HEK293 (cell line): Measurements from ENCODE around the gene SCRT2.

Experiments used
- CTCF ChIA-PET: fragments of 350-600 bp; formaldehyde crosslinking; extraction: SDS; loops from one replicate; lab custom pipeline; 2021; ENCODE audit warnings: antibody characterized with exemption; lab: Yijun Ruan, JAX
- POLR2A ChIA-PET: fragments of 300-600 bp; formaldehyde crosslinking; extraction: SDS; loops from one replicate; lab custom pipeline; 2020; ENCODE audit warnings: antibody characterized with exemption, inconsistent platforms; lab: Yijun Ruan, JAX
- H3K27ac ChIP-seq: fragments of 200-500 bp; sonication (Bioruptor generic); 2 replicates; pipeline ENCODE4 v1.5.1; 2014; ENCODE audit warnings: low read depth, low read length, control low read depth, inconsistent platforms; ENCODE audit errors: extremely low read depth
- H3K36me3 ChIP-seq, 2 experiments: fragments of 200-500 bp in 1 of 2; sonication (Bioruptor generic) in 1 of 2; 1 replicate in 1 of 2; 2 replicates in 1 of 2; pipeline ENCODE4 v1.5.1; 2014 to 2017; ENCODE audit warnings: inconsistent platforms in 2 of 2, low read length in 2 of 2; ENCODE audit not compliant: control insufficient read depth in 2 of 2, insufficient read depth in 1 of 2
- H3K4me1 ChIP-seq: fragments of 200-500 bp; sonication (Bioruptor generic); 2 replicates; pipeline ENCODE4 v1.5.1; 2014; ENCODE audit warnings: mild to moderate bottlenecking, low read length, inconsistent platforms; ENCODE audit not compliant: control insufficient read depth, insufficient read depth
- H3K4me3 ChIP-seq: 2 replicates; pipeline ENCODE4 v1.5.1; 2011; ENCODE audit warnings: low read depth, mild to moderate bottlenecking, control low read depth, low read length, moderate library complexity
- H3K9me3 ChIP-seq: fragments of 200-500 bp; sonication (Bioruptor generic); 2 replicates; pipeline ENCODE4 v1.5.1; 2014; ENCODE audit warnings: low read depth, low read length, inconsistent platforms; ENCODE audit not compliant: control insufficient read depth, insufficient read depth
- CTCF ChIP-seq: fragments of 450-650 bp; formaldehyde crosslinking; IDR thresholded peaks from 2 replicates; pipeline ENCODE4 v1.5.1; 2016; ENCODE audit warnings: missing biosample characterization, missing genetic modification characterization
- KLF8 ChIP-seq: fragments of 450-650 bp; formaldehyde crosslinking; IDR thresholded peaks from 2 replicates; pipeline ENCODE4 v1.5.1; 2016; ENCODE audit warnings: missing biosample characterization, missing genetic modification characterization
- PATZ1 ChIP-seq: fragments of 450-650 bp; formaldehyde crosslinking; IDR thresholded peaks from 2 replicates; pipeline ENCODE4 v1.5.1; 2016; ENCODE audit warnings: missing biosample characterization, missing genetic modification characterization
- PRDM10 ChIP-seq: fragments of 450-650 bp; formaldehyde crosslinking; IDR thresholded peaks from 2 replicates; pipeline ENCODE4 v1.5.1; 2016; ENCODE audit warnings: missing biosample characterization, missing genetic modification characterization
- WT1 ChIP-seq: fragments of 450-650 bp; formaldehyde crosslinking; IDR thresholded peaks from 2 replicates; pipeline ENCODE4 v1.5.1; 2016; ENCODE audit warnings: missing biosample characterization, missing genetic modification characterization
- ZNF132 ChIP-seq: fragments of 450-650 bp; formaldehyde crosslinking; IDR thresholded peaks from 2 replicates; pipeline ENCODE4 v1.5.1; 2017; ENCODE audit warnings: missing biosample characterization, missing genetic modification characterization, borderline replicate concordance
- ZNF350 ChIP-seq: fragments of 450-650 bp; formaldehyde crosslinking; IDR thresholded peaks from 2 replicates; pipeline ENCODE4 v1.5.0; 2017; ENCODE audit warnings: missing biosample characterization, mild to moderate bottlenecking, missing genetic modification characterization
- ZNF37A ChIP-seq: fragments of 450-650 bp; IDR thresholded peaks from 2 replicates; pipeline ENCODE4 v1.5.1; 2018; ENCODE audit warnings: missing biosample characterization, missing genetic modification characterization
- ZNF433 ChIP-seq: fragments of 450-650 bp; formaldehyde crosslinking; IDR thresholded peaks from 2 replicates; pipeline ENCODE4 v1.5.1; 2016; ENCODE audit warnings: missing biosample characterization, missing genetic modification characterization, low read depth
- ZNF623 ChIP-seq: fragments of 450-650 bp; formaldehyde crosslinking; IDR thresholded peaks from 2 replicates; pipeline ENCODE4 v1.5.1; 2016; ENCODE audit warnings: missing biosample characterization, missing genetic modification characterization
- ZNF677 ChIP-seq: fragments of 450-650 bp; IDR thresholded peaks from 2 replicates; pipeline ENCODE4 v1.5.0; 2018; ENCODE audit warnings: missing biosample characterization, mild to moderate bottlenecking, missing genetic modification characterization, moderate library complexity
- ZNF692 ChIP-seq: fragments of 450-650 bp; formaldehyde crosslinking; IDR thresholded peaks from 2 replicates; pipeline ENCODE4 v1.5.1; 2016; ENCODE audit warnings: missing biosample characterization, missing genetic modification characterization
- ZNF701 ChIP-seq: fragments of 450-650 bp; formaldehyde crosslinking; IDR thresholded peaks from 2 replicates; pipeline ENCODE4 v1.5.1; 2016; ENCODE audit warnings: missing biosample characterization, missing genetic modification characterization
- ZNF776 ChIP-seq: fragments of 450-650 bp; formaldehyde crosslinking; IDR thresholded peaks from 2 replicates; pipeline ENCODE4 v1.5.0; 2017; ENCODE audit warnings: missing biosample characterization, missing genetic modification characterization, borderline replicate concordance
- ZNF777 ChIP-seq: fragments of 450-650 bp; formaldehyde crosslinking; IDR thresholded peaks from 2 replicates; pipeline ENCODE4 v1.5.1; 2017; ENCODE audit warnings: missing biosample characterization, missing genetic modification characterization, borderline replicate concordance
- TF ChIP-seq, protein P1 (sequence below): fragments of 450-650 bp; formaldehyde crosslinking; IDR thresholded peaks from 2 replicates; pipeline ENCODE4 v1.5.1; 2016; ENCODE audit warnings: missing biosample characterization, missing genetic modification characterization

The SCRT2 gene

GRCh38 chr20:703426-703825, 27.8 kb upstream of the SCRT2 start:
- no peak overlapping the region for H3K4me3 ChIP-seq
- H3K4me1 ChIP-seq, result no peaks in the 10 kb centered on the region
- H3K36me3 ChIP-seq, result no peaks in the 10 kb centered on the region
- CTCF ChIA-PET, result interaction anchor here (0.6 to 1.2 kb wide), 4 partner anchors 34 to 182 kb away, joined by 3 to 8 read pairs (median 4); no protein-coding TSS in a partner anchor
- no peaks in the 10 kb centered on the region for H3K9me3 ChIP-seq
- H3K27ac ChIP-seq, result no peak overlapping the region
- TF ChIP-seq ZNF623 (tag by site-specific recombination), result no peak
- TF ChIP-seq CTCF, result no peak
- TF ChIP-seq PATZ1, result no peak
- TF ChIP-seq ZNF433 (tag by site-specific recombination), result no peak
- TF ChIP-seq ZNF692 (tag by site-specific recombination), result no peak
- TF ChIP-seq WT1 (tag by site-specific recombination), result no peak
- TF ChIP-seq, all 188 proteins: peak for 0
- POLR2A ChIA-PET, result no interaction called here

DNA sequence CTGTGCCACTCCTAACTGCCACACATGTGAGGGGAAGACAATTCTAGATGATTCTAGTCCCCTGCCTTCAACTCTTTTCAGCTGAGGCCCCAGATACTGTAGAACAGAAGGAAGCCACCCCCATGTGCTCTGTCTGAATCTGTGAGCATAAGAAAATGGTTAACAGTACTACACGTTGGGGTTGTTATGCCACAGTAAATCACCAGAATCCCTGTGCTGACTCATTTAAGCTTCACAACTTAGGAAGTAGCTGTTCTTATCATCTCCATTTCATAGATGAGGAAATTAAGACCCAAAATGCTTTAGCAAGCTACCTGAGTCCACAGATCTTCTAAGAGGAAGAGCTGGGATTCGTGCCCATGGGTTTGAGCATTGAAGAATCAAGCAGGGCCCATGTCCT, 27.4 kb upstream of the SCRT2 start:
- CTCF ChIA-PET, result interaction anchor here (0.8 to 1.2 kb wide), 3 partner anchors 33 to 36 kb away, joined by 3 to 8 read pairs (median 4); no protein-coding TSS in a partner anchor
- Histone ChIP-seq H3K36me3 (no peaks in the 10 kb centered on the region), H3K9me3 (no peaks in the 10 kb centered on the region), H3K4me3 (no peak overlapping the region), H3K4me1 (no peaks in the 10 kb centered on the region), H3K27ac (no peak overlapping the region)
- TF ChIP-seq ZNF701 (tag by site-specific recombination) (no peak), ZNF677 (tag by site-specific recombination) (peak; percentile 79; the same call in 1 of the 2 replicates)
- POLR2A ChIA-PET, result no interaction called here

- Histone ChIP-seq H3K9me3 (no peaks in the 10 kb centered on the region), H3K27ac (no peak overlapping the region), H3K4me1 (no peaks in the 10 kb centered on the region), H3K36me3 (no peaks in the 10 kb centered on the region), H3K4me3 (no peak overlapping the region)
- POLR2A ChIA-PET, result no interaction called here
- CTCF ChIA-PET, result interaction anchor here (0.6 to 1.0 kb wide), 2 partner anchors 29 to 55 kb away, joined by 3 read pairs; no protein-coding TSS in a partner anchor
- TF ChIP-seq ZNF623 (tag by site-specific recombination) (no peak), ZNF777 (no peak), ZNF132 (tag by site-specific recombination) (no peak), ZNF350 (tag by site-specific recombination) (no peak), PRDM10 (tag by site-specific recombination) (no peak), KLF8 (tag by site-specific recombination) (no peak), ZNF37A (tag by site-specific recombination) (no peak), ZNF776 (tag by site-specific recombination) (no peak)
- TF ChIP-seq, protein P1, sequence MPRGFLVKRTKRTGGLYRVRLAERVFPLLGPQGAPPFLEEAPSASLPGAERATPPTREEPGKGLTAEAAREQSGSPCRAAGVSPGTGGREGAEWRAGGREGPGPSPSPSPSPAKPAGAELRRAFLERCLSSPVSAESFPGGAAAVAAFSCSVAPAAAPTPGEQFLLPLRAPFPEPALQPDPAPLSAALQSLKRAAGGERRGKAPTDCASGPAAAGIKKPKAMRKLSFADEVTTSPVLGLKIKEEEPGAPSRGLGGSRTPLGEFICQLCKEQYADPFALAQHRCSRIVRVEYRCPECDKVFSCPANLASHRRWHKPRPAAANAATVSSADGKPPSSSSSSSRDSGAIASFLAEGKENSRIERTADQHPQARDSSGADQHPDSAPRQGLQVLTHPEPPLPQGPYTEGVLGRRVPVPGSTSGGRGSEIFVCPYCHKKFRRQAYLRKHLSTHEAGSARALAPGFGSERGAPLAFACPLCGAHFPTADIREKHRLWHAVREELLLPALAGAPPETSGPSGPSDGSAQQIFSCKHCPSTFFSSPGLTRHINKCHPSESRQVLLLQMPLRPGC (tag by site-specific recombination), result no peak
Measured at GRCh38 chr20:701401-702129, 26.0 kb upstream of the SCRT2 start.
